Measurements from ENCODE around the gene ATP12A.
"Not testable (repeated sequence)": the region's sequence is repeated elsewhere in the genome, so short reads cannot be mapped to it uniquely, and the experiment has no call there.

ATP12A gene

DNA sequence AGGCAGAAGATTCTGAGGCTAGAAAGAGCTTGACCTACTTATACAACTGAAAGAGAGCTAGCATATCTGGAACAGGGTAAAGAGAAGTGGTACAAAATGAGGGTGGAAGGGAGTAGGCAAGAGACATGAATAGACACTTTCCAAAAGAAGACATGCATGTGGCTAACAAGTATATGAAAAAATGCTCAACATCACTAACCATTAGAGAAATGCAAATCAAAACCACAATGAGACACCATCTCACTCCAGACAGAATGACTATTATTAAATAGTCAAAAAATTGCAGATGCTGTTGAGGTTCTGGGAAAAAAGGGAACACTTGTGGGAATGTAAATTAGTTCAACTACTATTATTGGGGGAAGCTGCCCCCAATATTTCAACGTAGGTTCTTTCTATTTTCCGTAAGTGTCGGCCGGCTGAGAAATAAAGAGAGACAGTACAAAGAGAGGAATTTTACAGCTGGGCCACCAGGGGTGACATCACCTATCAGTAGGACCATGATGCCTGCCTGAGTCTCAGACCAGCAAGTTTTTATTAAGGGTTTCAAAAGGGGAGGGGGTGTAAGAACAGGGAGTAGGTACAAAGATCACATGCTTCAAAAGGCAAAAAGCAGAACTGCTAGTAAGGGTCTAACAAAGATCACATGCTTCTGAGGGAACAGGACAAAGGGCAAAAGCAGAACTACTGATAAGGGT lies 50.8 kb downstream of the ATP12A start:
- DNase-seq (ENCODE audit: low read depth) = not testable (repeated sequence)

GRCh38 chr13:24734950-24735349 lies 54.7 kb downstream of the ATP12A start:
- DNase-seq (ENCODE audit: low read depth) = no peak

DNA sequence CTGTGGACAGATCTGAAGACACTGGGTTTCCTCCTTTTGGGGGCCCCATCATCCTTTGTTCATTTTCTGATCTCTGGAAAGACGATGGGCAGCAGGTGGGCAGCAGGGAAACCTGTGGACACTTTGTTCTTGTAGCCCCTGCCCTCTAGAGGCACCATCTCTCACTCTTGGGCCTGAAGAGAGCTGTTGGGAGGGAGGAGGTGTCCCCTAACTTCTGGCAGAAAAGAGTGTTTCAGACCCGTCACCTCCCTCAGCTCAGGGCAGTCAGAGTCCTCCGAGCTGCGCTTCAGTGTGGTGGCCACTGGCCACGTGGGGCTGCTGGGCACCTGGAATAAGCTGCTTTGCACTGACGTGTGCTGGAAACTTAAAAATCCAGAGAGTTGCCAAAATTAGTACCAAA lies 56.8 kb downstream of the ATP12A start:
- no peak for DNase-seq (ENCODE audit: low read depth)

DNA sequence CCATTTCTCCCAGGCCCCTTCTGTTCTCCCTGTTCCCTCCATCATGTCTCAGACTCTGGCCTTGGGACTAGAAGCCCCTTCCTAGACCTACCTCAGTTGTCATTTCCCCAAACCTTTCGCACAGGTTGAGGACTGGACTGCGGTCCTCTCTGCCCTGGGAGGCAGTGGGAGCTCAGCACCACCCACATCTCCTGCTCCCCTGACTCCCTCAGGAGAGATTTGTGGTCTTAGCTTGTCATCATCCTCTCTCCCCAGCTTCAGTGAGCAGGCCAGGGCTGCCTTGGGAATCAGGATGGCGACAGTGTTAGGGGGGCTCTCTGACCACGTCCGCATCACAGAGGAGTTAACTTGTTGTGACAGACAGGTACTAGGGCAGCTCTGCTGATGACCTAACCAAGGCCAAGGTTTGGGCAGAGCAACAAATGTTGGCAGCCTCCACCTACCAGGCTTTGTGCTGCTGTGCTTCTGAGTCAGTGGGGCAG lies 58.2 kb downstream of the ATP12A start:
- DNase-seq (ENCODE audit: low read depth) = no peak

- no peak for DNase-seq (ENCODE audit: low read depth)
Observed at GRCh38 chr13:24740014-24740890, 60.0 kb downstream of the ATP12A start.

DNA sequence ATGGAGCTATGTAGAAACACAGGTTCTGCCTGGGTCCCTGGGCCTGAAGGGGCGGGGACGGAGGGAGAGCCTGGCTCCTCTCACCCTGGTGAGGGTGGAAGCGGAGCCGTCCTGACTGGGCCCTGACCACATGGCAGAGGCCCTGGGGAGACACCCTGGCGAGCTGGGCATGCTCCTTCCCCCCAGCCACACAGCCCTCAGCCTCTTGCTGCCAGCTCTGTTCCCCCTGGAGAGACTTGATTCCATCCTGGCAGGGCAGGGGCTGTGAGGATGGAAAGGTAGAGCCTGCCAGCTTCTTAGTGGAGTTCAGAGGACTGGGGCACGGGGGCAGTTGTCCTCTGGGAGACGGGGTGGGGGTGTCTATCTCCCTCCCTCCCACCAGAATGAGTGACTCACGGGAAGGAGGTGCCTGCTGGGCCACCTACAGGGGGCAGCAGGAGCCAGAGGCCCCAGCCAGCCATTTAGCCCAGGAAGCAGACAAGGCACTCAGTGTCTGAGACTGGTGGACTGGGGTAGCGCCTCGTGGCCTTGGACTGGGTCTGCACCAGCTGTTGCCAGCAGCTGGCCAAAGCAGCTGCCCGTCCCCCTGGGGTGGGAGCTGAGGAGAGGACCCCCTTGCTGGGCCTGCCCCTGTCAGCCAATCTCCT lies 60.9 kb downstream of the ATP12A start:
- no peak for DNase-seq (ENCODE audit: low read depth)

DNA sequence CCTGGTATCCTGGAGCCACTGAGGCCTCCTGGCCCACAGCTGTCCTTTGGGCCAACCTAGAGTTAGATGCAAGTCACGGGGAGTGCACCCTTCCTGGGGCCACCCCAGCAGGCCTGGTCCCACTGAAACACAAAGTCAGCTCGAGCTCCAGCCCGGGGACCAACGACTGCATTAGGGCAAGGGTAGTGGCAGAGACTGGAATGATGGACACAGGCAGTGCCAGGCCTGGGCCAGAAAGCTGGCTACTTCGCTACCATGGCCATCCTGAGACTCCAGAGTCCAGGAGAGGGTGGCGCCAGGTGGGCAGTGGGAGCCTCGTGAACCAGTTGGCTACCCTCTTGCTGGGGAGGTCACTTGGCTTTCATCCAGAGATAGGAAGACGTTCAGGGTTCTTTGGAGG lies 61.6 kb downstream of the ATP12A start:
- no peak for DNase-seq (ENCODE audit: low read depth)

DNA sequence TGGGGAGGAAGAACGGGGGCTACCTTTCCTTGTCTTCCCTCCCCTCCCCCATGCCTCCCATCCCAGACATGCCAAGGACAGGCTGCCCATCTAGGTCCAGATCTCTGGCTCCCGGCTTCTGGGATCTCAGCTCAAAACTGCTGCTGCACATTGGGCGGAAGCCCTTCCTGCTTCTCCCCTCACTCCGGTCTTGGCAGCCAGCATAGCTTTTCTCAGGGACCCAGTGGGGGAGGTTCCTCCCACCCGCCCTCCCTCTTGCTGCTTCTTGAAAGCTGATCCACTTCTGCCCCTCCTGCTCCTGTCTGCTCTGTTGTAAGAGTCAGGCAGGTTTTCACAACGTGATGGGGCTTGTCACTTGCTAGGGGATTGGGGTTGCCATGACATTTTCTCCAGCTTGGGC lies 62.1 kb downstream of the ATP12A start:
- no peak for DNase-seq (ENCODE audit: low read depth)

- DNase-seq (ENCODE audit: low read depth) = no peak
Observed at GRCh38 chr13:24742977-24743376, 62.8 kb downstream of the ATP12A start.

DNA sequence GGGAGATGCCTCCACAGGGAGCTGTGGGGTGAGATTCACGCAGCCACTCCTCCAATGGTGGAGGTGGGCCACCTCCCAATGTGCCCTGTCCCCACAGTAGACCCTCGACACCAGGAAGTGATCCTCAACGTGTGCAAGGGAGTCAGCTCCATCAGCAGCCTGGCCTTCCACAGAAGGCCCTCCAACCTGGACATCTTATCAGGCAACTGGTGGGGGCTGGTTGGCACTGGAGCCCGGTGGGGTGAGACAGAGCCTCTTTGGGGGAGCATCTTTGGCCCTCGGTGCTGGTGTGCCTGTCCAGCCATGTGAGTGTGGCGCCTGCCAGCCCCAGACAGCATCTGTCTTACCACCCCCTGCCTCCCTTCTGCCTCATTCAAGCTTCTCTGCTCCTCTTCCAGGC lies 64.0 kb downstream of the ATP12A start:
- no peak for DNase-seq (ENCODE audit: low read depth)

DNA sequence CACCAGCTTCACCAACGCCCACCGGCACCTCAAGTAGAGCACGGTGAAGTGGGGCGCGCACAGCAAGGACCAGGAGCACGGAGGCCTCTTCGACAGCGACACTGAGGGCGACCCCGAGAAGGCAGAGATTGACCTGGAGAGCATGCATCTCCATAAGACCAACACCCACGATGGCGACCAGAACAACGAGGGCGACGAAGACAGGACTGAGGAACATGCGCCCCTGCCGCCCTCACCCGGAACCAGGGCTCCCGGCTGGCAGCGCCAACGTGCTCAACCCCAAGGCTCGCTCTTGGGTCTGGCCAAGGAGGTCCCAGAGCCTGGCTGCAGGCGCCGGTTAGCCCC lies 65.3 kb downstream of the ATP12A start:
- DNase-seq (ENCODE audit: low read depth) = no peak

DNA sequence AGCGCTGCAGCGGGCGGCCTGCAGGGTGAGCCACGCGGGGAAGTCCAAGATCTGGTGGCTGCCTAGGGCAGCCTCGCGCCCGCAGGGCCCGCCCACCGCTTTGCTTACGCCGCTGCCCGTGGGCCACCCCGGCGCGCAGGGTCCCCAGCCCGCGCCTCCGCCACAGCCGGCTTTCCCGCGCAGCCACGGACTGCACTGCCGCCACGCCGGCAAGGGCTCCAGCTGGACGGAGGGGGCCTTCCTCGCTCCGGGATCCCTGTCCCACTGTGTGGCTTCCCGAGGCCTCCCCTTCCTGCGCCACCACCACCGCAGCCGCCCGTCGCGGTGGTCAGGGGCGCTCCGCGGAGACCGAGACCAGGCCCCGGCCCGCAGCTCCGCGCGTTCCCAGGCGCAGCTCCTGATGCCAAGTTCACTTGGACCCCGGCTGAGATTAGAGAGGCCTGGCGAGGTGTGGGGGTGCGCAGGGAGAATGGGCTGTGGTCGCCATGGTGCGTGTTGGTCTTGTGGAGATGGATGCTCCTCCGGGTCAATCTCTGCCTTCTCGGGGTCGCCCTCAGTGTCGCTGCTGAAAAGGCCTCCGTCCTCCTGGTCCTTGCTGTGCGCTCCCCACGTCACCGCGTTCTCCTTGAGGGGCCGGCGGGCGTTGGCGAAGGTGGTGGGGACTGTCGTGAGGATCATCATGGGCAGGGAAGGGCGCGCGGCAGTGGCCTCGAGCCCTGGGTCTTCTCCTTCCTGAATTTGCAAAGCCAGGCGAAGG lies 65.8 kb downstream of the ATP12A start:
- no peak for DNase-seq (ENCODE audit: low read depth)

DNA sequence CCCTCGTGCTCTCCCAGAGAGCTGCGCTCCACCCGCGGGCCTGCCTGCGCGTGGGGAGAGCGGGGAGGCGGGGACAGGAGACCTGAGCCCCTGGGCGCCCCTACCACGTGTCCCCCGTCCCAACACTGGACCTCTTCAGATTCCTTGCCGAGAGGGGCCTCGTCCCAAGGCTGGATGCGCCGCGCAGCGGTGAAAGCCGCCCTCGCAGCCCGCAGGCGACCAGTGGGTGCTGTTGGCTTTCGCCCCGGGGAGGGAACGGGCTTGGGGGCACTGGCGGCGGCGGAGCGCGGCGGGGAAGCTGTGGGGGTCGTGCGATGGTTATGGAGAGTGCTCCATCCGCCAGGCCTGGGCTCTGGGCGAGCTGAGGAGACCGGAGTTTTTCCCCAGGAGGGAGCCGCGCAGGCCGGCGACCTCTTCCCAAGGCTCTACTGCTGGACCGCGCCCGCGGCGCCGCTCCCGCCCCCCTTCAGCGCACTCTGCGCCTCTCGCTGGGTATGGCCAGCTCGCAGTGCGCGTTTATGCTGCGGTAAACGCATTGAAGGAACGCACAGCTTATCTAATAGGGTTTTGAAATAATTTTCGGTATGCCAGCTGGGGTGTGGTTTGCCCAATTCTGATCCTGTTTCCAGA lies 66.5 kb downstream of the ATP12A start:
- no peak for DNase-seq (ENCODE audit: low read depth)

DNA sequence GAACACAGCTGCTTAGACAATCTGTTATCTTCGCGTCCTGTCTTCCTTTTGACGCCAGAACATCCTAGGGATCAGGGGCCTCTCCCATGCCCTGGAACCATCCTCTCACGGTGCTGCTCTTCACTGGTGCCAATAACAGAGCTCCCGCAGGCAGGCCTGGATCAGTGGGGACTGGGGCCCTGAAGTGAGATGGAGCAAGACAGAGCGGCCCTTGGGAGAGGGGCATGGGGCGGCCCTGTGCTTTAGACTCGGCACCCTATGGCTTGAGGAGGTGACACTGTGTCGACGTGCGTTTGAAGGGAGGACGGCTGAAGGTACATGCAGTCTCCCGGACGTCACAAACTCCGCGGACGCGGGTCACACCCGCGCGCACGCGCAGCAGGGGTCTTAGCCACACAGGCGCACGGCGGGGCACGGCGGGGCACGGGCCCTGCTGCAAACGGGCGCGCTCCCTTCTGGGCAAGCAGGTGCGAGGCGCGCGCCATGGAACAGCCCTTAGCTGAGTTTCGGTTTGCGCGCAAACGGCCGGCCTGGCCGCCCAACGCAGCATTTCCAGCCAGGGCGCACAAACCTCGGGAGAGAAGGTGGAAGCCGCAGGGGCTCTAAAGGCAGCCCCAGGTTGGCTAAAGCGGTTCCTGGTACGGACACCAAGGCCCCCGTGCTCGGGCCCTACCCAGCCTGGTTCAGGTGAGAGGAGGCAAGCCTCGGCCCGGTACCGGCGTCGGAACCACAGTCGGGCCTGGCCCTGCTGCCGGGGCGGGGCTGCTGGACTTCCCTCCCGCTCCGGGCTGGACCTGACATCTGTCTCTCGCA lies 67.2 kb downstream of the ATP12A start:
- DNase-seq (ENCODE audit: low read depth) = no peak

GRCh38 chr13:24748061-24748400 lies 67.8 kb downstream of the ATP12A start:
- DNase-seq (ENCODE audit: low read depth) = no peak

DNA sequence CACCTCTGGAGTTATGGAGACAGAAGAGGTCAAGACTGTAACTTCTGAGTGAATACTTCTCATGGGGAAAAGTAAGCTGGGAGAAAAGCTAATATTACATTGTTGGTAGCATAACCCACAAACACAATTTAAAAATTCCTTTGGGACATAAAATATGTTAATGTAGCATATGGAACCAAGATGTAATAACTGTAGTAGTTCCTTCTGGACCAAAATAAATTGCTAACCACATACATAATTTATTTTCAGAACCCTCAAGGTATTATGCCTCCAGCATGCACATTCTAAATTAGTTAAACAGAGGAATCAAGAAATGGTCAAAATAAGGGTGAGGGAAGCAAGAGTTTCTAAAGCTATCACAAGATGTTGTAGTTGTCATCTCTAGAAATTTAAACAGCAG lies 79.0 kb downstream of the ATP12A start:
- DNase-seq (ENCODE audit: low read depth) = no peak
